NB4 (cell line): Measurements from ENCODE around the gene SVIL.
"Not testable (repeated sequence)": the region's sequence is repeated elsewhere in the genome, so short reads cannot be mapped to it uniquely, and the experiment has no call there.

ENCODE experiments used
- DNase-seq: peaks from one replicate; pipeline ENCODE4 v3.0.0; 2010; ENCODE audit warnings: low read depth
- H3K4me3 ChIP-seq: one replicate; pipeline ENCODE4 v1.5.1; 2011; ENCODE audit warnings: mild to moderate bottlenecking, low read depth, low read length, moderate library complexity
- CTCF ChIP-seq: IDR thresholded peaks from one replicate; pipeline ENCODE4 v1.5.1; 2012; ENCODE audit warnings: low read depth, low read length
- MAX ChIP-seq: IDR thresholded peaks from 2 replicates; pipeline ENCODE4 v1.6.1; 2011; ENCODE audit warnings: low read depth, low read length
- MYC ChIP-seq: IDR thresholded peaks from 2 replicates; pipeline ENCODE4 v1.6.1; 2011; ENCODE audit warnings: low read depth, low read length
- POLR2A ChIP-seq: IDR thresholded peaks from 2 replicates; pipeline ENCODE4 v1.6.1; 2011; ENCODE audit warnings: mild to moderate bottlenecking; ENCODE audit not compliant: insufficient read length; ENCODE audit errors: extremely low read depth

Gene SVIL

GRCh38 chr10:29616542-29616941 lies 18.2 kb downstream of the SVIL start:
- DNase-seq, result no peak
- no peak overlapping the region for H3K4me3 ChIP-seq
- TF ChIP-seq POLR2A, result no peak
- TF ChIP-seq MAX, result no peak
- TF ChIP-seq CTCF, result no peak

GRCh38 chr10:29615195-29615594 lies 19.6 kb downstream of the SVIL start:
- TF ChIP-seq MAX (no peak), MYC (no peak), CTCF (no peak), POLR2A (no peak)
- no peak overlapping the region for H3K4me3 ChIP-seq
- no peak for DNase-seq

- H3K4me3 ChIP-seq, DNase-seq: not testable (repeated sequence)
These were observed 20.5 kb downstream of the SVIL start for GRCh38 chr10:29614289-29614688.

- DNase-seq, result no peak
- H3K4me3 ChIP-seq, result no peak overlapping the region
- TF ChIP-seq MAX (no peak), POLR2A (no peak), MYC (no peak), CTCF (no peak)
These were observed 21.0 kb downstream of the SVIL start for GRCh38 chr10:29613791-29614190.

GRCh38 chr10:29613196-29613595 lies 21.6 kb downstream of the SVIL start:
- H3K4me3 ChIP-seq, result no peak overlapping the region
- no peak for DNase-seq
- TF ChIP-seq CTCF (no peak), MYC (no peak), MAX (no peak), POLR2A (no peak)

GRCh38 chr10:29612657-29613056 lies 22.1 kb downstream of the SVIL start:
- TF ChIP-seq POLR2A (no peak), MYC (no peak), MAX (no peak), CTCF (no peak)
- H3K4me3 ChIP-seq, result no peak overlapping the region
- no peak for DNase-seq
